ENCODE measurements around the gene SQSTM1. TPM values are rescaled to one million over a fixed set of nuclear protein-coding genes. Genes with fewer than 3 reads are reported as not detected.
A peak's percentile ranks its signal among the peaks of the same experiment; 100 is the strongest.
"Not testable (repeated sequence)": the region's sequence is repeated elsewhere in the genome, so short reads cannot be mapped to it uniquely, and the experiment has no call there.

Gene SQSTM1
- total and polyA plus RNA-seq, 9 of the 15 experiments (the other 6 are each of a cell fraction or from before 2014, with no cell fraction given): 5.6 to 148 (median 64.0) TPM

DNA sequence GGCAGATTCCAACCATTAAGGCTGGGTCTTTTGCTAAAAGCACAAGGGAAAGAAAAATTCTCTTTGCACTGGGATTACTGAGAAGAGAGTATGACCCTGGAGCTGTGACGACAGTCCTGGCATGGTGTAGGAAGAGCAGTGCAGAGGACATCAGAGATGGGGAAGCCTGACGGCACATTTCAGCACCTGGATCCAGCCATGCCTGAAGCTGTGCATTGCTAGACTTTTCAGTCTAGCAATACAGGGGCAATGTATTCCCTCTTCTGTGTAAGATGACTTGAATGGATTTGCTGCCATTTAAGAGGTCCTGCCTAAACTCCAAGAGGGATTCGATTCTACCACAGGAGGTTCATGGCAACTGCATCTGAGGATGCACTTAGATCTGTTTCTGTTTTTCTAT lies 50.2 kb downstream of the SQSTM1 start:
- intact Hi-C loops (cut with micrococcal nuclease) (no loop called here), in situ Hi-C loops (cut with MboI) (no loop called here)
- Histone ChIP-seq H3K4me2 (ENCODE audit: insufficient read depth, low read length) (no peak overlapping the region), H3K9me1 (ENCODE audit: control insufficient read depth, insufficient read depth, low read length) (peaks cover 2% of the 10 kb centered on the region), H3K27ac (ENCODE audit: extremely low read depth, low read depth, low read length) (no peak overlapping the region), H2AFZ (ENCODE audit: low read depth, low read length) (no peak overlapping the region), H3K9me3 (replicated peaks; ENCODE audit: control insufficient read depth, insufficient read depth, low read depth, low read length) (no peaks in the 10 kb centered on the region), H4K20me1 (replicated peaks; ENCODE audit: control insufficient read depth, insufficient read depth, low read length) (no peaks in the 10 kb centered on the region), H3K27me3 (ENCODE audit: control insufficient read depth in 2 of 2, insufficient read depth in 2 of 2, low read length in 2 of 2) (no peaks in the 10 kb centered on the region), H3K79me2 (ENCODE audit: control insufficient read depth, insufficient read depth, low read length) (no peaks in the 10 kb centered on the region), H3K4me1 (replicated peaks in 1 of 2; ENCODE audit: control insufficient read depth in 2 of 2, insufficient read depth in 2 of 2, low read length in 2 of 2) (peaks cover 0 to 26% of the 10 kb centered on the region in 2 experiments; a peak in 3 of 5 replicates), H3K9ac (ENCODE audit: insufficient read depth in 1 of 2, low read depth in 2 of 2, low read length in 2 of 2) (peak overlapping the region in 1 of 2 experiments; percentile 83; a peak in 2 of 4 replicates), H3K36me3 (ENCODE audit: control insufficient read depth, insufficient read depth, low read length) (peaks cover 78% of the 10 kb centered on the region; the same call in 2 of the 3 replicates), H3K4me3 (no peak overlapping the region)
- TF ChIP-seq RBM17 (IDR thresholded peaks at IDR 0.05; ENCODE audit: borderline replicate concordance, low read depth, low read length): no peak
- ChIA-PET POLR2A (interaction anchor here (0.6 to 1.3 kb wide), 3 partner anchors 10 to 336 kb away, joined by 3 to 4 read pairs (median 3); no protein-coding TSS in a partner anchor), CTCF (ENCODE audit: low intra/inter-chr PET ratio) (interaction anchor here (0.6 kb wide), 1 partner anchor 43 kb away, joined by 3 read pairs; no protein-coding TSS in a partner anchor)
- BruUV-seq (replicated peaks): no TSS peak
- 81% methylated on average over 3 of the region's 3 CpGs for WGBS (ENCODE audit: insufficient coverage, low coverage, missing lambda C conversion rate)
- DNase-seq (ENCODE audit: extremely low read depth in 1 of 4, low spot score in 3 of 4): no peak
- no peak for ATAC-seq
- no peak for FAIRE-seq

- H3K9me3 ChIP-seq (replicated peaks; ENCODE audit: control insufficient read depth, insufficient read depth, low read depth, low read length); H3K27me3 ChIP-seq (ENCODE audit: control insufficient read depth in 2 of 2, insufficient read depth in 2 of 2, low read length in 2 of 2); ATAC-seq; H3K9ac ChIP-seq (ENCODE audit: insufficient read depth in 1 of 2, low read depth in 2 of 2, low read length in 2 of 2); H3K9me1 ChIP-seq (ENCODE audit: control insufficient read depth, insufficient read depth, low read length); CTCF ChIA-PET (ENCODE audit: low intra/inter-chr PET ratio); H3K27ac ChIP-seq (ENCODE audit: extremely low read depth, low read depth, low read length); H4K20me1 ChIP-seq (replicated peaks; ENCODE audit: control insufficient read depth, insufficient read depth, low read length); H3K4me3 ChIP-seq; H3K4me2 ChIP-seq (ENCODE audit: insufficient read depth, low read length); FAIRE-seq; in situ Hi-C loops (cut with MboI); BruUV-seq (replicated peaks); H3K79me2 ChIP-seq (ENCODE audit: control insufficient read depth, insufficient read depth, low read length); DNase-seq (ENCODE audit: extremely low read depth in 1 of 4, low spot score in 3 of 4); intact Hi-C loops (cut with micrococcal nuclease); H2AFZ ChIP-seq (ENCODE audit: low read depth, low read length): not testable (repeated sequence)
- peaks cover 79% of the 10 kb centered on the region; the same call in 2 of the 3 replicates for H3K36me3 ChIP-seq (ENCODE audit: control insufficient read depth, insufficient read depth, low read length)
- 100% methylated on average over 4 of the region's 14 CpGs for WGBS (ENCODE audit: insufficient coverage, low coverage, missing lambda C conversion rate)
- TF ChIP-seq POLR2G (IDR thresholded peaks at IDR 0.05; ENCODE audit: low read depth, low read length): peak; percentile 35; the same call in 1 of the 2 replicates
- H3K4me1 ChIP-seq (replicated peaks in 1 of 2; ENCODE audit: control insufficient read depth in 2 of 2, insufficient read depth in 2 of 2, low read length in 2 of 2): peaks cover 0 to 22% of the 10 kb centered on the region in 2 experiments; a peak in 3 of 5 replicates
- POLR2A ChIA-PET: interaction anchor here (0.6 kb wide), 1 partner anchor 336 kb away, joined by 3 read pairs; no protein-coding TSS in a partner anchor
Observed at GRCh38 chr5:179871533-179871932, 50.8 kb downstream of the SQSTM1 start.

Measured in K562 (cell line).